Measurements from ENCODE around the gene SLC2A4RG.
A peak's percentile ranks its signal among the peaks of the same experiment; 100 is the strongest.

Gene SLC2A4RG

GRCh38 chr20:63735859-63736718, 3.5 kb upstream of the SLC2A4RG start, which contains the start of gene LIME1:
LIME1 (plus strand) TSS chr20:63736664; CDS start chr20:63737550, 886 bp downstream.
- ATAC-seq (ENCODE audit: low read depth) (no peak), DNase-seq (ENCODE audit: low spot score) (peak; percentile 89)
- Histone ChIP-seq H3K4me1 (ENCODE audit: insufficient read depth, poor library complexity, severe bottlenecking) (no peaks in the 10 kb centered on the region), H3K27ac (ENCODE audit: poor library complexity, severe bottlenecking) (no peak within 1 kb of the TSS), H3K9me3 (ENCODE audit: severe bottlenecking) (no peaks in the 10 kb centered on the region), H3K36me3 (ENCODE audit: low read depth) (peaks cover 28% of the 10 kb centered on the region), H3K4me3 (ENCODE audit: severe bottlenecking) (no peak within 1 kb of the TSS), H3K27me3 (ENCODE audit: insufficient read depth, poor library complexity, severe bottlenecking) (no peaks in the 10 kb centered on the region)
- no peak for TF ChIP-seq CTCF (IDR thresholded peaks at IDR 0.05; ENCODE audit: poor library complexity, severe bottlenecking)

- Histone ChIP-seq H3K36me3 (ENCODE audit: low read depth) (peaks cover 39% of the 10 kb centered on the region), H3K27ac (ENCODE audit: poor library complexity, severe bottlenecking) (no peak overlapping the region), H3K4me3 (ENCODE audit: severe bottlenecking) (no peak overlapping the region), H3K9me3 (ENCODE audit: severe bottlenecking) (no peaks in the 10 kb centered on the region), H3K27me3 (ENCODE audit: insufficient read depth, poor library complexity, severe bottlenecking) (no peaks in the 10 kb centered on the region), H3K4me1 (ENCODE audit: insufficient read depth, poor library complexity, severe bottlenecking) (peaks cover 4% of the 10 kb centered on the region)
- peak; percentile 89 for DNase-seq (ENCODE audit: low spot score)
- no peak for ATAC-seq (ENCODE audit: low read depth)
- no peak for TF ChIP-seq CTCF (IDR thresholded peaks at IDR 0.05; ENCODE audit: poor library complexity, severe bottlenecking)
These were observed 2.5 kb upstream of the SLC2A4RG start for GRCh38 chr20:63736893-63737694.

GRCh38 chr20:63737695-63737944, 2.0 kb upstream of the SLC2A4RG start:
- Histone ChIP-seq H3K27ac (ENCODE audit: poor library complexity, severe bottlenecking) (no peak overlapping the region), H3K9me3 (ENCODE audit: severe bottlenecking) (no peaks in the 10 kb centered on the region), H3K4me1 (ENCODE audit: insufficient read depth, poor library complexity, severe bottlenecking) (peaks cover 4% of the 10 kb centered on the region), H3K27me3 (ENCODE audit: insufficient read depth, poor library complexity, severe bottlenecking) (no peaks in the 10 kb centered on the region), H3K36me3 (ENCODE audit: low read depth) (peaks cover 41% of the 10 kb centered on the region), H3K4me3 (ENCODE audit: severe bottlenecking) (no peak overlapping the region)
- TF ChIP-seq CTCF (IDR thresholded peaks at IDR 0.05; ENCODE audit: poor library complexity, severe bottlenecking): no peak
- DNase-seq (ENCODE audit: low spot score) (no peak), ATAC-seq (ENCODE audit: low read depth) (no peak)

GRCh38 chr20:63737945-63738686, 1.5 kb upstream of the SLC2A4RG start:
- no peak for ATAC-seq (ENCODE audit: low read depth)
- Histone ChIP-seq H3K9me3 (ENCODE audit: severe bottlenecking) (no peaks in the 10 kb centered on the region), H3K27me3 (ENCODE audit: insufficient read depth, poor library complexity, severe bottlenecking) (no peaks in the 10 kb centered on the region), H3K36me3 (ENCODE audit: low read depth) (peaks cover 41% of the 10 kb centered on the region), H3K27ac (ENCODE audit: poor library complexity, severe bottlenecking) (no peak overlapping the region), H3K4me1 (ENCODE audit: insufficient read depth, poor library complexity, severe bottlenecking) (peaks cover 4% of the 10 kb centered on the region), H3K4me3 (ENCODE audit: severe bottlenecking) (no peak overlapping the region)
- no peak for TF ChIP-seq CTCF (IDR thresholded peaks at IDR 0.05; ENCODE audit: poor library complexity, severe bottlenecking)
- DNase-seq (ENCODE audit: low spot score): peak; percentile 89

All from RWPE2 (cell line).